ENCODE results near the gene CYP4F12.

Gene CYP4F12

DNA sequence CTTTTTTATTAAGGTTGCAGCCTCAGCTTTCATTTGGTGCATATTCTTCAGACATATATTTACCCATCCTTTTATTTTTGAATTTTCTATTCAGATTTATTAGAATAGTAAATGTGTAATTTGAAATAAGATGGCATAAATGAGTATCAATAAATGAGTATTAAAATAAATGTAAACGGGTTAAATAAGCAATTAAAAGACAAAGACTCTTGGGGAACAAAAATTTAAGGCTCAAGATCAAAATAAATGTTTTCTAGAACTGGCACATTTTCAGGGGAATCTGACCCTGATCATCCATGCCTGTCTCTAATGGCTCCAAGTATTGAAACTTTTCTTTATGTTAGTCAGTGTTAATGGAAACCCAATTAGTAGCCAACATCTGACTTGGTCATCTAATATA lies 67.9 kb downstream of the CYP4F12 start:
- no peak overlapping the region for H2AK5ac ChIP-seq (ENCODE audit: low read length)
- H3K79me2 ChIP-seq (ENCODE audit: control insufficient read depth, insufficient read depth, low read length): no peaks in the 10 kb centered on the region
- H3K4me2 ChIP-seq (ENCODE audit: low read length): no peak overlapping the region
- no peak overlapping the region for H3K23ac ChIP-seq (ENCODE audit: low read length)
- no peaks in the 10 kb centered on the region for H3K79me1 ChIP-seq (ENCODE audit: low read length)
- no peak overlapping the region for H2BK120ac ChIP-seq (ENCODE audit: low read depth, low read length)
- H3K9ac ChIP-seq (ENCODE audit: low read length): no peak overlapping the region
- H3K27me3 ChIP-seq (ENCODE audit: insufficient read depth, low read length, poor library complexity): no peaks in the 10 kb centered on the region
- WGBS (ENCODE audit: extremely low coverage, insufficient coverage, low lambda C conversion rate): 100% methylated on average over 1 of the region's 1 CpG
- H3K27ac ChIP-seq (ENCODE audit: low read depth, low read length): no peak overlapping the region
- H3K18ac ChIP-seq (ENCODE audit: low read length): no peak overlapping the region
- H3K4ac ChIP-seq (ENCODE audit: low read depth, low read length): no peak overlapping the region
- H3K4me1 ChIP-seq (ENCODE audit: control insufficient read depth, low read depth, low read length): no peaks in the 10 kb centered on the region
- no peak overlapping the region for H4K8ac ChIP-seq (ENCODE audit: low read depth, low read length)
- DNase-seq: no peak
- no peak overlapping the region for H2BK15ac ChIP-seq (replicated peaks; ENCODE audit: low read depth)
- H3K4me3 ChIP-seq (ENCODE audit: low read length): no peak overlapping the region
- H3K36me3 ChIP-seq (ENCODE audit: control insufficient read depth, insufficient read depth, low read length): no peaks in the 10 kb centered on the region
- H3K56ac ChIP-seq (ENCODE audit: low read length): no peak overlapping the region
- no peak overlapping the region for H2BK5ac ChIP-seq (ENCODE audit: low read length)
- H4K5ac ChIP-seq (ENCODE audit: low read length): no peak overlapping the region

All from mesendoderm (in vitro differentiated cells).